Bronchial epithelial cell (primary cell): Measurements from ENCODE around the gene HBD. TPM values are rescaled to one million over a fixed set of nuclear protein-coding genes. Genes with fewer than 3 reads are reported as not detected.
"Not testable (repeated sequence)": the region's sequence is repeated elsewhere in the genome, so short reads cannot be mapped to it uniquely, and the experiment has no call there.

Experiments used
- DNase-seq: peaks from one replicate; pipeline ENCODE4 v3.0.0-alpha.2; 2010; ENCODE audit warnings: low read depth
- FAIRE-seq: peaks from 2 replicates; lab custom pipeline; 2011; peaks lifted over from hg19 to GRCh38; lab: Jason Lieb, UNC
- H3K27me3 ChIP-seq: 2 replicates; pipeline ENCODE4 v1.5.1; 2011; ENCODE audit warnings: low read length; ENCODE audit not compliant: control insufficient read depth, insufficient read depth
- H3K36me3 ChIP-seq: 2 replicates; pipeline ENCODE4 v1.5.1; 2011; ENCODE audit warnings: low read length; ENCODE audit not compliant: control insufficient read depth, insufficient read depth
- H3K4me3 ChIP-seq: 2 replicates; pipeline ENCODE4 v1.5.1; 2011; ENCODE audit warnings: mild to moderate bottlenecking, low read depth, low read length, control low read depth
- total RNA-seq: library from RNA; depleted of rRNA; stranded (reverse); fragments of >200 nt; gene quantifications from 2 replicates; pipeline ENCODE4 v1.2.1, GENCODE V29; 2014
- TF ChIP-seq, protein P1 (sequence below): IDR thresholded peaks from 2 replicates; pipeline ENCODE4 v1.5.1; 2011; ENCODE audit warnings: mild to moderate bottlenecking, moderate library complexity, low read length, control low read depth, inconsistent platforms; ENCODE audit not compliant: insufficient read depth, severe bottlenecking

The HBD gene
- total RNA-seq, 1 donor from 2014 or later: not detected

DNA sequence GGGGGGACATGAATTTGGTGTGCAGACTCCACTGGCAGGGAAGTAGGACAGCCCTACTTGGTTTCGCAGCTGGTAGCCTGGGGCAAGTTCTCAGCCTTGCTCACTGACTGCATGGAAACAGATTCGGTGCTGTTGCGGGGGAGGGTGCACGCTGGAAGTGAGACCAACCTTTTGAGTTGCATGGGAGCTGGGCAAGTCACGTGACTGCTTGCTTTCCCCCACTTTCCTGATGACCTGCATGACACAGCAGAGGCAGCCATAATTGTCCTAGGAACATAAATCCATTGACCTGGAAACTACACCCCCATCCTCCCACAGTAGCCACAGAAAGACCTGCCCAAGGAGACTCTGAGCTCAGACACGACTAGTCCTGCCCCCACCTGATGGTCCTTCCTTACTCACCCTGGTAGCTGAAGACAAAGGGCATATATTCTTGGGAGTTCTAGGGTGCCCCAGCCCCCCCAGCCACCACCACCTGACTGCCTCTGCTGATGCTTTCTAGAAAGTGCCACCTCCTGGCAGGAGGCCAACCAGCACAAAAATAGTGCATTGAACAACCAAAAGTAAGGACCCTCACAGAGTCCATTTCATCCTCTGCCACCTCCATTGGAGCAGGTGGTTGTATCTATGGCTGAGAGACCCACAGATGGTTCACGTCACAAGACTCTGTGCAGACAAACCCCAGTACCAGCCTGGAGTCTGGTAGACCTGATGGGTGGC, 24.4 kb upstream of the HBD start:
- FAIRE-seq (no peak), DNase-seq (no peak)
- Histone ChIP-seq H3K36me3 (no peaks in the 10 kb centered on the region), H3K27me3 (no peaks in the 10 kb centered on the region), H3K4me3 (no peak overlapping the region)
- TF ChIP-seq, protein P1, sequence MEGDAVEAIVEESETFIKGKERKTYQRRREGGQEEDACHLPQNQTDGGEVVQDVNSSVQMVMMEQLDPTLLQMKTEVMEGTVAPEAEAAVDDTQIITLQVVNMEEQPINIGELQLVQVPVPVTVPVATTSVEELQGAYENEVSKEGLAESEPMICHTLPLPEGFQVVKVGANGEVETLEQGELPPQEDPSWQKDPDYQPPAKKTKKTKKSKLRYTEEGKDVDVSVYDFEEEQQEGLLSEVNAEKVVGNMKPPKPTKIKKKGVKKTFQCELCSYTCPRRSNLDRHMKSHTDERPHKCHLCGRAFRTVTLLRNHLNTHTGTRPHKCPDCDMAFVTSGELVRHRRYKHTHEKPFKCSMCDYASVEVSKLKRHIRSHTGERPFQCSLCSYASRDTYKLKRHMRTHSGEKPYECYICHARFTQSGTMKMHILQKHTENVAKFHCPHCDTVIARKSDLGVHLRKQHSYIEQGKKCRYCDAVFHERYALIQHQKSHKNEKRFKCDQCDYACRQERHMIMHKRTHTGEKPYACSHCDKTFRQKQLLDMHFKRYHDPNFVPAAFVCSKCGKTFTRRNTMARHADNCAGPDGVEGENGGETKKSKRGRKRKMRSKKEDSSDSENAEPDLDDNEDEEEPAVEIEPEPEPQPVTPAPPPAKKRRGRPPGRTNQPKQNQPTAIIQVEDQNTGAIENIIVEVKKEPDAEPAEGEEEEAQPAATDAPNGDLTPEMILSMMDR: no peak

DNA sequence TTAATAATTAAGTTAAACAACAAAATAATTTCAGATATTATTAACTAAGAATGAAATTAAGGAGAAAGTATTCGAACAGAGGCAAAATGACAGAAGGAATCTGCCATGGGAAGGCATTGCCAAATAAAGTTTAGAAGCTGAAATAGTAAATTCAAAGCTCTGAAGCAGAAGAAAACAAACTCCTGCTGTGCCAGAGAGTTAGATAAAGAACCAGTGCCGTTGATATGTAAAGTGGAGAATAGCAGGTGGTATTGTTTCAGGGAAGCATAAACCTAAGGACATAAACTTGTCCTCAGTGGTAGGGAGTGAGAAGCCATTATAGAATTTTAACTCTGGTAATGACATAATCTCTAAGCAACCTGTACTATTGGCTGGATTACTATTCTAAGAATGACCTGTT, 23.0 kb upstream of the HBD start:
- FAIRE-seq (no peak), DNase-seq (no peak)
- TF ChIP-seq, protein P1: no peak
- Histone ChIP-seq H3K4me3 (no peak overlapping the region), H3K36me3 (no peaks in the 10 kb centered on the region), H3K27me3 (no peaks in the 10 kb centered on the region)

DNA sequence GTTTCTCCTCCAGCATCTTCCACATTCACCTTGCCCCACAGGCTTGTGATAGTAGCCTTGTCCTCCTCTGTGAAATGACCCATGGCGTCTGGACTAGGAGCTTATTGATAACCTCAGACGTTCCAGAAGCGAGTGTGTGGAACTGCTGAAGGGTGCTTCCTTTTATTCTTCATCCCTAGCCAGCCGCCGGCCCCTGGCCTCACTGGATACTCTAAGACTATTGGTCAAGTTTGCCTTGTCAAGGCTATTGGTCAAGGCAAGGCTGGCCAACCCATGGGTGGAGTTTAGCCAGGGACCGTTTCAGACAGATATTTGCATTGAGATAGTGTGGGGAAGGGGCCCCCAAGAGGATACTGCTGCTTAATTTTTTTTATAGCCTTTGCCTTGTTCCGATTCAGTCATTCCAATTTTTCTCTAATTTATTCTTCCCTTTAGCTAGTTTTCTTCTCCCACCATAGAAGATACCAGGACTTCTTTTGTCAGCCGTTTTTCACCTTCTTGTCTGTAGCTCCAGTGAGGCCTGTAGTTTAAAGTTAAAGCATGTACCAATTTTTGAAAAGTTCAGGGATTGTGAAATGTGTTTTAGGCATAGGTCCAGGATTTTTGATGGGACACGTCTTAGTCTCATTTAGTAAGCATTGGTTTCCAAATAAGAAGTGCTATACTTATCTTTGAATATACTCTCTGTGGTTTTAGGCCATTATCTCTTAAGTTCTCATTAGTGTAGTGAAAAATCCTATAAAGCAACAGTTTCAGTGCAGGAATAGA, 20.5 kb upstream of the HBD start, which contains the start of gene HBG2:
Gene HBG2 (minus strand): TSS at position 136 of the 768 bp plus-strand sequence. CDS start 53 bp downstream, at position 83.
- not testable (repeated sequence) for H3K27me3 ChIP-seq, H3K36me3 ChIP-seq, FAIRE-seq, H3K4me3 ChIP-seq, DNase-seq

DNA sequence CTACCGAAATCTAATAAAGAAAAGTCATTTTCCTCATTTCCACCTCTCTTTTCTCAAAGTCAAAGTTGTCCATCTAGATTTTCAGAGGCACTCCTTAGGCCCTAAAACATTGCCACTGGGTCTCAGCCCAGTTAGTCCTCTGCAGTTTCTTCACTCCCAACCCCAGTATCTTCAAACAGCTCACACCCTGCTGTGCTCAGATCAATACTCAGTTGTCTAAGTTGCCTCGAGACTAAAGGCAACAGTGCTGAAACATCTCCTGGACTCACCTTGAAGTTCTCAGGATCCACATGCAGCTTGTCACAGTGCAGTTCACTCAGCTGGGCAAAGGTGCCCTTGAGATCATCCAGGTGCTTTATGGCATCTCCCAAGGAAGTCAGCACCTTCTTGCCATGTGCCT, 19.7 kb upstream of the HBD start:
- not testable (repeated sequence) for H3K4me3 ChIP-seq, H3K27me3 ChIP-seq, DNase-seq, FAIRE-seq, H3K36me3 ChIP-seq

DNA sequence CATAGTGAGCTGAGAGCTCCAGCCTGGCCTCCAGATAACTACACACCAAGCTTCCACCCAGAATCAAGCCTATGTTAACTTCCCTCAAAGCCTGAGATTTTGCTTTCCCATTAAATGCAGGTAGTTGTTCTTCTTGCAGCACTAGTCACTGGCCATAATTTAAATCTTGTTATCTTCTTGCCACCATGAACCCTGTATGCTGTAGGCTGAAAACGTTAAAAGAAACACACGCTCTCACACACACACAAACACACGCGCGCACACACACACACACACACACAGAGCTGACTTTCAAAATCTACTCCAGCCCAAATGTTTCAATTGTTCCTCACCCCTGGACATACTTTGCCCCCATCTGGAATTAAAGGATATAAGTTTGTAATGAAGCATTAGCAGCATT, 19.2 kb upstream of the HBD start:
- not testable (repeated sequence) for H3K4me3 ChIP-seq, H3K27me3 ChIP-seq, FAIRE-seq, H3K36me3 ChIP-seq, DNase-seq

DNA sequence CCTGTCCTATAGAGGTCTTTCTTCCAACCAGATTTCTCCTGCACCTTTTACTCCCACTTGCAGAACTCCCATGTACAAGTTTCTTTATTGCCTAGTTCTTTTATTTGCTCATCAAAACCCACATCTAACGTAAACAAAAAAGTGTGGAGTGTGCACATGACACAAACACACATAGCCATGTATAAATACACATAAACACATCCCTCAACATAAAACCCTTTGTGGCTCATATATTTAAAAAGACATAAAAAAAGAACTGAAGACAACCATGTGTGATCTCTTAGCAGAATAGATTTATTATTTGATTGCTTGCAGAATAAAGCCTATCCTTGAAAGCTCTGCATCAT, 18.6 kb upstream of the HBD start:
- DNase-seq: no peak
- no peaks in the 10 kb centered on the region for H3K36me3 ChIP-seq
- no peak for FAIRE-seq
- no peak overlapping the region for H3K4me3 ChIP-seq
- TF ChIP-seq, protein P1: no peak
- H3K27me3 ChIP-seq: no peaks in the 10 kb centered on the region

DNA sequence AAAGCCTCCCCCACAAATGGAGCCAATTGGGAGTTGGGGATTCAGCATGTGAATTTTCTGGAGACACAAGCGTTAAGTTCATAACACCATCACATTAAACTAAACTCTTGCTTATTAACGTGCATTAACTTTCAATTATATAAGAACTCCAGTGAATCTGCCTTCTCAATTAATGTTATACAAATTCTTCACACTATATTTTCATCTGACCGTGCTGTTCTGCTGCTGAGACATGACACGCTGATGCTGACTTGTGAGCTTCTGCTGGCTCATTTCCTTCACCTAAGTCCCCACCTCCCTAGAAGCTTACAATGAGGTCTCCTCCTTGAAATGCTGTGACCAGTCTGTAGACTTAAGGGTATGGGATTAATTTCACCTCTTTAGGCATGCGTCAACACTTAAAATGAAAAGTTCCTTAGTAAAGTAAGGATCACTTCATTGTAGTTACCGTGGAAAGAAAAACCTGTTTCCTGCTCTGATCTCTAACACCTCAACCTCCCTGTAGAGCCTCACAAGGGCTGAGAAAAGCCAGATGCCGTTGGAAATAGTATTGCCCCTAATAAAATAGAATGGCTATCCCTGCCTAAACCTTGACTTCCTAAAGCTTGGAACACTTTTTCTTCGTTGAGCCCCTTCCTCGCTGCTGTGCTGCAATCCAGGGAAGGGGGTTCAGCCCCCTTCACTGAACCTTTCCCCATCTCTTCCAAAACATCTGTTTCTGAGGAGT, 18.1 kb upstream of the HBD start:
- no peaks in the 10 kb centered on the region for H3K36me3 ChIP-seq
- H3K27me3 ChIP-seq: no peaks in the 10 kb centered on the region
- FAIRE-seq: no peak
- H3K4me3 ChIP-seq: no peak overlapping the region
- TF ChIP-seq, protein P1: no peak
- DNase-seq: no peak
